Lung (tissue), 12 donors: Measurements from ENCODE around the gene BIRC3. TPM values are rescaled to one million over a fixed set of nuclear protein-coding genes. Genes with fewer than 3 reads are reported as not detected.

Source experiments
- ATAC-seq: fragments of 200-7000 bp; cut with Tn5 transposase; one replicate; pipeline ENCODE4 v1.9.1; 2020; ENCODE audit warnings: moderate number of reproducible peaks; ENCODE audit not compliant: insufficient read depth, low FRiP score
- DNase-seq, 3 donors: peaks; one replicate each; pipeline ENCODE4 v3.0.0-alpha.2; 2013 to 2017
- H3K27ac ChIP-seq, 2 donors: one replicate each; pipeline ENCODE4 v1.5.1; 2013; ENCODE audit warnings: mild to moderate bottlenecking in 2 of 2, moderate library complexity in 2 of 2, control low read depth in 1 of 2, inconsistent platforms in 1 of 2, low read depth in 1 of 2, low read length in 1 of 2
- H3K27me3 ChIP-seq, 3 donors: one replicate each; pipeline ENCODE4 v1.5.1; 2013; ENCODE audit warnings: low read length in 2 of 3; ENCODE audit not compliant: control insufficient read depth in 3 of 3, insufficient read depth in 3 of 3
- H3K36me3 ChIP-seq, 4 donors: one replicate each; pipeline ENCODE4 v1.5.1; 2013; ENCODE audit warnings: low read length in 4 of 4, mild to moderate bottlenecking in 1 of 4, moderate library complexity in 1 of 4; ENCODE audit not compliant: control insufficient read depth in 4 of 4, insufficient read depth in 4 of 4
- H3K4me1 ChIP-seq, 5 donors: one replicate each; pipeline ENCODE4 v1.5.1; 2013; ENCODE audit warnings: low read length in 5 of 5, mild to moderate bottlenecking in 2 of 5, moderate library complexity in 1 of 5; ENCODE audit not compliant: control insufficient read depth in 5 of 5, insufficient read depth in 5 of 5
- H3K4me3 ChIP-seq: one replicate; pipeline ENCODE4 v1.5.1; 2013; ENCODE audit warnings: mild to moderate bottlenecking, control low read depth, moderate library complexity
- H3K9ac ChIP-seq, 2 donors: one replicate each; pipeline ENCODE4 v1.5.1; 2013; ENCODE audit warnings: low read length in 2 of 2, control low read depth in 1 of 2; ENCODE audit not compliant: insufficient read depth in 1 of 2
- H3K9me3 ChIP-seq, 4 donors: one replicate each; pipeline ENCODE4 v1.5.1; 2013; ENCODE audit warnings: low read length in 3 of 4, mild to moderate bottlenecking in 1 of 4, moderate library complexity in 1 of 4; ENCODE audit not compliant: control insufficient read depth in 4 of 4, insufficient read depth in 3 of 4
- WGBS, 2 donors: extraction: QIAGEN DNeasy Blood & Tissue Kit; methylation state at CpG; one replicate each; pipeline ENCODE4 v1.1.7; 2013; 5-methylcytosine and 5-hydroxymethylcytosine counted together
- polyA plus RNA-seq, 2 donors: library from polyadenylated mRNA; stranded (reverse); fragments of 200-250 nt; gene quantifications; one replicate each; pipeline ENCODE4 v1.2.1, GENCODE V29; 2013
- total RNA-seq, 2 donors: library from RNA; depleted of rRNA in 1 of 2; stranded (reverse); fragments of >200 nt in 1 of 2; gene quantifications; one replicate each; pipeline ENCODE4 v1.2.1, GENCODE V29; 2014 to 2021
- TF ChIP-seq, protein P1 (sequence below): IDR thresholded peaks from 2 replicates; pipeline ENCODE4 v1.5.1; 2012; ENCODE audit warnings: mild to moderate bottlenecking; ENCODE audit errors: control extremely low read depth, extremely low read depth
- donor health status: control.
- donor health status: control.
- donor health status: Bipolar disorder and iron deficiency.
- donor health status: healthy.
- donor health status: DM: yes; HTN: yes; CAD: no.

Gene BIRC3
- total and polyA plus RNA-seq, 4 donors, result 8.7 to 61.0 (median 32.3) TPM

DNA sequence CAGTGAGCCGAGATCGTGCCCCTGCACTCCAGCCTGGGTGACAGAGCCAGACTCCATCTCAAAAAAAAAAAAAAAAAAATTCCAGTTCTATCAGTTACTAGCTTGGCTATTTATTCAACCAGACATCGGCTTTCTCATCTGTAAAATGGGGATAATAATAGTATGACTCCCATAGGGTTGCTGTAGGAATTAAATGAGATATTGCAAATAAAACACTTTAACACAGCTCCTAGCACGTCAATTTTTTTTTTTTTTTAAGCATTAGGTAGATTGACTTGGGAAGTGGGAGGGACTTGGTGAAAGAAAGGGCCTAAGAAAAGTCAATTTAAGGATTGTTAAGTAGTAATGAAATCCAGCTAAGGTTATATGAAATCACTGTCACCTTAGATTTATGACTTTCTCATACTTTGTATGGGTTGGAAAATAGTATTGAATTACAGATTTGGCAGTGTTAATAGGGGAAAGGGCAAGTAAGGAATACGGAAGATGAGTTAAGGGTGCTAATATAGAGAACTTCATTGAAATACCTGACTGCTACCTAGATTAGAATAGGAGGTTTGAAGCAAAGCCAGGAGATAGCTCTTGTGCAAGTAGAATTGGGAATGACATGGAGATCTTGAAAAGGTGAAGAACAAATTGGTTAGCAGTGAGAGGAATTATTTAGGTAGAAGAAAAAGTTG lies 58.6 kb downstream of the BIRC3 start:
- Histone ChIP-seq H3K36me3 (peaks cover 7 to 18% (median 15%) of the 10 kb centered on the region in 4 donors), H3K4me1 (peaks cover 0 to 3% (median 0%) of the 10 kb centered on the region in 5 donors), H3K9ac (no peak overlapping the region), H3K9me3 (no peaks in the 10 kb centered on the region), H3K4me3 (no peak overlapping the region), H3K27ac (no peak overlapping the region), H3K27me3 (no peaks in the 10 kb centered on the region)
- DNase-seq (no peak), ATAC-seq (no peak)
- WGBS, 2 donors, result 92 to 96% methylated on average over 5 of the region's 5 CpGs
- TF ChIP-seq, protein P1, sequence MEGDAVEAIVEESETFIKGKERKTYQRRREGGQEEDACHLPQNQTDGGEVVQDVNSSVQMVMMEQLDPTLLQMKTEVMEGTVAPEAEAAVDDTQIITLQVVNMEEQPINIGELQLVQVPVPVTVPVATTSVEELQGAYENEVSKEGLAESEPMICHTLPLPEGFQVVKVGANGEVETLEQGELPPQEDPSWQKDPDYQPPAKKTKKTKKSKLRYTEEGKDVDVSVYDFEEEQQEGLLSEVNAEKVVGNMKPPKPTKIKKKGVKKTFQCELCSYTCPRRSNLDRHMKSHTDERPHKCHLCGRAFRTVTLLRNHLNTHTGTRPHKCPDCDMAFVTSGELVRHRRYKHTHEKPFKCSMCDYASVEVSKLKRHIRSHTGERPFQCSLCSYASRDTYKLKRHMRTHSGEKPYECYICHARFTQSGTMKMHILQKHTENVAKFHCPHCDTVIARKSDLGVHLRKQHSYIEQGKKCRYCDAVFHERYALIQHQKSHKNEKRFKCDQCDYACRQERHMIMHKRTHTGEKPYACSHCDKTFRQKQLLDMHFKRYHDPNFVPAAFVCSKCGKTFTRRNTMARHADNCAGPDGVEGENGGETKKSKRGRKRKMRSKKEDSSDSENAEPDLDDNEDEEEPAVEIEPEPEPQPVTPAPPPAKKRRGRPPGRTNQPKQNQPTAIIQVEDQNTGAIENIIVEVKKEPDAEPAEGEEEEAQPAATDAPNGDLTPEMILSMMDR, result no peak

DNA sequence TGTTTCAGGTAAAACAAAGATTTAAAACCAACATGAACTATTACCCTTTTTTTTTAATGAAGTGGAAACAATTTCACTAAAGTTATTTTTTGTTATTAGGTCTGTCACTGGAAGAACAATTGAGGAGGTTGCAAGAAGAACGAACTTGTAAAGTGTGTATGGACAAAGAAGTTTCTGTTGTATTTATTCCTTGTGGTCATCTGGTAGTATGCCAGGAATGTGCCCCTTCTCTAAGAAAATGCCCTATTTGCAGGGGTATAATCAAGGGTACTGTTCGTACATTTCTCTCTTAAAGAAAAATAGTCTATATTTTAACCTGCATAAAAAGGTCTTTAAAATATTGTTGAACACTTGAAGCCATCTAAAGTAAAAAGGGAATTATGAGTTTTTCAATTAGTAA lies 60.6 kb downstream of the BIRC3 start:
- no peaks in the 10 kb centered on the region for H3K9me3 ChIP-seq
- TF ChIP-seq, protein P1, result no peak
- H3K27me3 ChIP-seq, result no peaks in the 10 kb centered on the region
- no peak overlapping the region for H3K9ac ChIP-seq
- H3K4me3 ChIP-seq, result no peak overlapping the region
- H3K4me1 ChIP-seq, result peaks cover 0 to 3% (median 2%) of the 10 kb centered on the region in 5 donors
- WGBS, 2 donors, result 83 to 85% methylated on average over 2 of the region's 2 CpGs
- H3K27ac ChIP-seq, result no peak overlapping the region
- DNase-seq (no peak), ATAC-seq (no peak)
- peaks cover 7 to 24% (median 20%) of the 10 kb centered on the region in 4 donors for H3K36me3 ChIP-seq

DNA sequence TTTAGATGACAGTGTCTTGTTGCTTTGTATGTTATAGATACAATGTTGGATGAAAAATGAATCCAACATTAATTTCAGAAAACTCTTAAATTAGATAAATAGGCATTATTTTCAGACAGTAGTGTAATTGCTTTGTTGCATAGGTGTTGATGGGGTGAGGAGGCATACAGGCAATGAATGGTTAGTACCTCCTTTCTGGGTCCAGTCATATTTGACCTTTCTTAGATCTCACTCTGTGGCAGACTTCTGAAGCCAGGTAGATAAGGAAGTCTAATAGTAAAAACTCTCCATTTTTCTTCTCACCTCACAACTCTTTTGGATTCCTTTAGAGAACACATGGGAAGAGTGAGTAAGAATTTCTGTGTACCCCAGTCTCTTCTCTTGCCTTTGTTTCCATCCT lies 61.5 kb downstream of the BIRC3 start:
- ATAC-seq (no peak), DNase-seq (no peak)
- TF ChIP-seq, protein P1, result no peak

More for the DNA sequence above, 61.5 kb downstream of the BIRC3 start:
- Histone ChIP-seq H3K27ac (no peak overlapping the region), H3K27me3 (no peaks in the 10 kb centered on the region), H3K9ac (no peak overlapping the region), H3K4me3 (no peak overlapping the region), H3K36me3 (peaks cover 7 to 24% (median 20%) of the 10 kb centered on the region in 4 donors), H3K9me3 (no peaks in the 10 kb centered on the region), H3K4me1 (peaks cover 0 to 3% (median 2%) of the 10 kb centered on the region in 5 donors)
